Middle frontal gyrus (tissue), 1 donor: ENCODE results near the gene C2CD2.
"Not testable (repeated sequence)": the region's sequence is repeated elsewhere in the genome, so short reads cannot be mapped to it uniquely, and the experiment has no call there.

Source experiments
- DNase-seq: peaks from one replicate; pipeline ENCODE4 v3.0.0-alpha.2; 2015; ENCODE audit warnings: low spot score; ENCODE audit errors: extremely low spot score

C2CD2 gene

DNA sequence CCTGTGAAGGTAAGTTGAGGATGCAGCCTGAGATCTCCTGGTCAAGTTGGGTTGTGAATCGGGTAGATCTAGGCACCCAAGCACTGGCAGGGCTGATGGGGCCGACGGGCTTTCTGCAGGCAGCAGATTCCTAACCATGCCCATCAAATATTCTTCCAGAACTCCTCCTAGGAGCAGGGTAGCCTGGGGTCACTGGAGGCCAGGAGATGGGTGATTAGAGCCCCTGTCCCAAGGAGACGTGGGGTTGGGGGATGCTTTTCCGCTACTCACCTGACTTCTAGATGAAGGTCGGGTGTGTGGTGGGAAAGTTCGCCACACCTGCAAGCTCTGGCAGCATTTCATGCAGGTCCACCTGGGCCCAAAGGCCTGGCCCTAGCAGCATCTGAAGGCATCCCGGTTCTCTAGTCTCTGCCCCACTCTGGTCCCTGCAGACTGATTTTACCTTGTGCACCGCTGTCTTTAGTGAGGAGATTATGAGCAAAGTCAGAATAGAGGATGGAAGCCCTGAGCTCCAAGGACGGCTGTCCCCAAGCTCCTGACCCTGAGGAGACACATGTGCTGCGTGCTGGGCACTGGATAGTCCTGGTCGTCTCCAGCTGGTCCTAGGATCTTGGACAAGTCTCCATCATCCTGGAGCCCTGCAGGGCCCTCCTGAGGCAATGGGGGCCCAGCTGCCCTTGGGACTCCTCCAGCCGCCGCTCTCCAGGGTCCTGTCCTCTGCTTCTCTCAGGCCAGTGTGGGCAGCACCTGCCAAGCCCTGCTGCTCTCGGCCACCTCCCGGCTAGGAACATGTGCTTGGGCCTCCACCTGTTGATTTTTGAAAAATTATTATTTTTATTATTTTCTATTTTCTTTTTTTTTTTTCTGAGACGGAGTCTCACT lies 21.8 kb upstream of the C2CD2 start:
- no peak for DNase-seq

DNA sequence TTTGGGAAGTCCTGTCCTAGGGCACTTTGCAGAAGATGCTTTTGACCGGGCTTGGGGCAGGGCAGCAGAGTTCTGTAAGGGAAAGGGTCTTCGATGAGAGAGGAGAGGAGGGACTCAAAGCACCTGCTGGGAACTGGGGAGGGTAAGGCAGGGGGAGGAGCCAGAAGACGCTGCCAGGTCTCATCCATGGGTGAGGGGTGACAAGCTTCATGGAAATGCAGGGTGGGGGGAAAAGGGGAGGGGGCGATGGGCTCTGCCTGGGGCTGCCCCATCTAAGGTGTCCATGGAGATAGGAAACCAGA lies 20.9 kb upstream of the C2CD2 start:
- DNase-seq: no peak

DNA sequence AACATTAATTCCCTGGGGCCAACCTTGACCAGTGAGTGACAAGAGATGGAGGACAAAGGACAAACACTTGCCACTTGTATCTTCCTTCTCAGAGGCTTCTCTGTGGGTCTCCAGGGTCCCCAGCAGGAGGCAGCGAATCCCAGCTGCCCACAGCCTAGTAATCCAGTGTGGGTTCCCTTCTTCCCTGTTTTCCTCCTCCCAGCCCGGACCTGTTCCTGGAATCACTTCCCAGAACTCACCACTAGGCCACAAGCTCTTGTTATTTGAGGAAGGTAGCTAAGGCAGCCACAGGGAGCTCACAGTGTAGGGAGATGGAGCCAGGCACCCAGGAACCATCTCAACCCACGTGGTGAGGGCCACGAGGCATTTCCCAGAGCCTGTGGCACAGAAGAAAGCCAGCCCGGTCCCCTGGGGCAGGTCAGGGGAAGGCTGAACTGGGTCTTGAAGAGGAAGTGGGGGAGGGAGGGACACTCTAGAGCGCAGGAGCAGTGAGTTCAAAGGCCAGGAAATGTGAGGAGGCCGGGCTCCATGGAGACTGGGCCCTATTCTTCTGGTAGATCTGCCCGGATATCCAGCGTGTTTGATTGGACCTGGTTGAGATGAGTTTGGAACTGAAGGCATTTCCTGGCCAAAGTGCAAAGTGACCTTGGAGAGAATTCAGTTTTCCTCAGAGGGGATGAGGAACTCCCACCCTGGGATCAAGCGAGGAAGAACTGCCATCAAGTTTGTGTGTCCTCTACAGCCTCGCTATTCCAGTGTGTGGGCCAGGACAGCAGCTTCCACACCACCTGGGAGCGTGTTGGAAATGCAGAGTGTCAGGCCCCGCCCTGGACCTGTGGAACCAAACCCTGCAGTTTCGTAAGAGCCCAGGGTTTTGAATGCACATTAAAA lies 20.3 kb upstream of the C2CD2 start:
- no peak for DNase-seq

DNA sequence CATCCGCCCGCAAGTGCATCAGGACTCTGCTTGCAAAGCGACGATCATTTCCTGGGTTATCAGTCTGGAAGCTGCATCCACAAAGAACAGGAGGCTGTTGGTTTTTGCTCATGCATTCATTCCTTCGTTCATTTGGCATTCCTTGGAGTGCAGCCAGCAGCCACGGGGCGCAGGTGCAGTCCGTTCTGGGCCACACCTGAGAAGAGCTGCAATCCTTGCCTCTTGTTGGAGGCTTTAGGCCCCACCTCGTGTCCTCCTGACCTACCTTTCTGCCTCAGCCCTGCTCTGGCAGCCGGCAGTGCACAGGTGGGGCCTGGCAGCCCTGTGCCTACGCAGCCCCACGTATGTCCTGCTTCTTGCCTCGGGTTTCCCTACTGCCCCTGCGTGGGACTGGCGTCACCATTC lies 19.6 kb upstream of the C2CD2 start:
- no peak for DNase-seq

DNA sequence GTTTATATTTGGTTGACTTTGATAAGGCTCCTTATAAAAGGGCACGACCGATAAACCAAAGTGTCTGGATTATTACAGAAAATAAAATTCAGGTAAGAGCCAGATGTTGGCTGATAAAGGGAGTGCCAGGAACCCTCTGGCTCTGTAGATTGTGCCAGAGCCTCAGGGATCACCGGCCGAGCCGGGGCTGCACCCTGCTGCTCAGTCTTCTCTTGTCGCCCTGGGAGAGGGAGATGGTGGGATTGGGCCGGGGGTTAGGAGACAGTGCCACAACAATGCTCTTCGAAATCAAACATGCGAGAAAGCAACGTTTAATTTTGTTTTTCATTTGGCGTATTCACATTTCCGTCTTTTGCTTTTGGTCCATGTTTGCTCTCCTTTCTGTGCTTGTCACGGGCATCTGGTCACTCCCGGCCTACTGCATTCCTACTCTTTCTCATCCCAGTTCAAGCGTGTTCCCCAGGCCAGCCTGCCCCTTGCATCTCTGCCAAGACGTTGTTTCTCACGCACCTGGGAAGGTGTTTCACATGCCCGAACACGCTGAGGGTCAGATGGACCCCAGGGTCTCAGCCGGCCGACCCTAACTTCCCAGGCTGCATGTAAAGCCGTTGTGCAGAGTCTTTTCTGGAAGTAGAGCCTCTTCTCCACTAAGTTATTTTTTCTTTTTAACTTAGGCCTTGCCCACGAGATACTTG lies 18.8 kb upstream of the C2CD2 start:
- no peak for DNase-seq

DNA sequence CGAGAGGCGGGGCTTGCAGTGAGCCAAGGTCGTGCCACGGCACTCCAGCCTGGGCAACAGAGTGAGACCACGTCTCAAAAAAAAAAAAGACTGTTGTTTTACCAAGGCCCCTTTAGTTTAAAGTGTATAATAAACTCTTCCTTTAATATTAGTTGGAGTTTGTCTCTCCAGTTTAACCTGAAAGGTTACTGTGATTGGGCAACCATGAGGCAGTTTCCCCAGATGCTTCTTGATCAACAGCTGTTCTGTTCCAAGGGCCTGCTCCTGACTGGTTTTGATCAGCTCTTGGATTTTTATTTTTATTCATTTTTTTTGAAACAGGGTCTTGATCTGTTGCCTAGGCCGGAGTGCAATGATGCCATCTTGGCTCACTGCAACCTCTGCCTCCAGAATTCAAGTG lies 18.1 kb upstream of the C2CD2 start:
- DNase-seq: no peak

DNA sequence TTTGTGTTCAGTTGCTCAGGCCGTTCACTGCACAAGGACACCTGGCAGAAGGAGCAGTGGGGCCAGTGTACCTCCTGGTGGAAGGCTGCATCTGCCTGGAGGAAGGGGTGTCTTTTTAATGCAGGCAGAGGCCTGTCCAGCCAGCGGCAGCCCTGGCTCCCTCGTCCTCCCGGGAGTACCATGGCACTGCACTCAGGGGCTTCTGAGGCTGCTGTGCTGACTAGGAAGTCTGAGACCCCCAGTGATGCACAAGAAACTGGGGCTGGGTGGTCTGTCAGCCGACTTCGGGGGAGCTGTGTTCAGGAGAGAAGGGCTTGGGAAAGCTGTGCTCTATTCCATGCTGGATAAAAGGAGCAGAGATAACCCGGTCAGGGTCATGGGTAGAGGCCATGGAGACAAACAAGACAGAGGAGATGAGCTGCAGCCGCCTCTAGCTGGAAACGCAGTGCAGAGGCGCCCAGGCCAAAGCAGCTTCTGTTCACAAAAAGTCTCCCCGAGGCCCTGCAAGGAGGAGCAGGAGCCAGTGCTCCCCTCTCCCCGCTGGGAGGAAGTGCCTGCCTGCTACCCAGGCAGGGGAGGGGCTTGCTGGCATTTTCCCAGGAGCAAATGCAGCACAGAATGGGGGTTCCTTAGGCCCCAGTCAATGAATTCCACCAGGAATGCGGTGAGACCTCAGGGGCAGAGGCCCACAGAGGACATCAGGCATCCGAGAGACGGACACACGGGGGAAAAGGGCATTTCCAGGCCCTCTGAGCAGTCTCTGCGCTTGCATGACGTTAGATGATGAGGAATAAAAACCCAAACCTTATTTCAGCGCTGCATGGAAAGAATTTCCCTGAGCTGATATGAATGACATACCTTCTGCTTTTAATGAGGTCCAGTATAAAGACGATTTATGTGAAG lies 17.2 kb upstream of the C2CD2 start:
- DNase-seq: no peak

DNA sequence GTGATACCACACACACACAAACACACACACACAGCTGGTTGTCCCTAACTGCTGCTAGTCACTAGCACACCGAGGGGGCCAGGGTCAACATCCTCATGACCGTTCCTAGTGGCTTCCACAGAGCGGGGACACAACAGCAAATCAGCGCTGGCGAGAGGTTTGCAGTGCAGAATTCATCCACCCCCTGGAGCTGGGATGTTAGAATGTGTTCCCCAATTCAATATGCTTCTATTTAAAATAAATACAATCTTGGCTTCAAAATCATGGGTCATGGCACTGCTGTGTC lies 16.2 kb upstream of the C2CD2 start:
- no peak for DNase-seq

DNA sequence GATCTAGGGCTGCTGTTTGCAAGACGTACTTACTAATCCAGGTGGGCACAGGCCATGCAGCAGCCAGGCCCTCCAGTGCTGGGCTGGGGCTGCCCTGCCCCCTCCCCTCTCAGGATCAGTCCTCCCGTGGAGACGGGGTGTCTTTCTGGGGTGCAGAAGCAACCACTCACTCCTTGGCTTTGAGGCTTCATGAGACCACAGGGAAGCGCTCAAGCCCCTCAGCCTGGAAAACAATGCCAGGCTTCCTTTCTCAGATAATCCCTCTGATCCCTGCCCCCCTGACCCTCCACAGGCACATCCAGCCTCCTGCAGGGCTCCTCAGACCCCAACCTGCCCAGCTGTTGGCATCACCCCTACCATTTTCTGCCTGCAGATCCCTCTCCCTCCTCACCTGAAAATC lies 13.9 kb upstream of the C2CD2 start:
- DNase-seq: no peak

DNA sequence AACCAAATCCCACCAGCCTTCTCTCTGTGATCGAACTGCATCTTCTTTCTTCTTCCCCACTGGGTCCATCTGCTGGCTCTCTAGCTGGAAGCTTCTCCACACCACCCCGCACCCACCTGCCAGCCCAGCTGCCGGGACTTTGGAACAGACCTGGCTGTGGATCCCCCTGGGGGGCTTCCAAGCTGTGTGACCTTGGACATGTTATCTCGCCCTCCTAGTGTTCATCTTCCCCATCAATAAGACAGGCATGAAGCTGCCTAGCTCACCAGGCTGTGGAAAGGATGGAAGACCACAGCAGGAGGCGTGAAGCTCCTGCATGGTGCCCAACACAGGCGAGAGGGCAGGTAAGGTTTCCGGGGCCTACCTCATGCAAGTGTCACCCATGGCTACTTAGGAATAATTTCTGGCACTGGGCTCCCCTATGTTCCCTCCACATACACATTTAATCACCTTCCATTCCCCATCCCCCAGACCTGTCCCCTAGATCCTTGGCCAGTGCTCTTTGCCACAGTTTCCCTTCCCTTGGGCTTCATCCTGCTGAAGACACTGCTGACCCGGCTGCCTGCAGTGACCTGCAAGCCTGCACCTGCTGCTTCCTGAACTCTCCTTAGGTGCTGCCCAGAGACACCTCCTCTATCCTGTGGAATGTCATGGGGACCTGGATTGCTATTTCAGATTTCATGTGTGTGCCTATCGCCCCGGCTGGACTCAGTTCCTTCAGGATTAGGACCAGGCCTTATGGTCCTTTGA lies 13.2 kb upstream of the C2CD2 start:
- DNase-seq: no peak

DNA sequence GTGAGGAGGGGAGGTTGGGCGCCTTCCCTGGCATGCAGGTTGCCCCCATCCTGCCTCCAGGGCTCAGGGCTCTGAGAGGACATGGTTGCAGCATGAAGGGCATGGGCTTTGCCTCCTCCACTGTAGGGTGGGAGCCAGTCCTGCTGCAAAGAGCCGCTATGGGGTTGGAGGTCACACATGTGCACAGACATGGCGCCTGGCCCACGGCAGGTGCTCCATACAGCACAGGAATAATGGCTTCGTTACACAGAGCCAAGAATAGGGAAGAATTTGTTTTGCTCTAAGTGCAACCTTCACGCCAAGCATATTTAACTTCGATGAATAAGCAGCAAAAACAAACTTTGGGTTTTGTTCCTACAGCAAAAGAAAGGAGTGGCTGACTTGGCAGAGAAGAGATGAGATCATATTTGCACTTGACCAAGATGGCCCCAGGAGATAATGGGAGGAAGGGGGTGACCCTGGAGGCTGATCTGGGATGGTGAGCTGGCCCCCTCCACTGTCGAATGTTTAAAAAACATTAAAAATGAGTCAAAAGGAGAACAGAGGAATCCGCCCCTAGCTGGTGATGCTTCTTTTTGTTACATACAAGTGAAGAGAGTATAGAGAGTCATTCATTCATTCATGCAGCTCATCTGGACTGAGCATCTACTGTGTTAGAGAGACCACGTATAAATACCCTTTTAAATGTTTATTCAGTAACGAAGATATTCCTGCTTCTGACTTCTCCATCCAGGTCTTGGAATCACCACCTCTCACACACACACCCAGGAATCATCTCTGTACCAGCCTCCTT lies 12.4 kb upstream of the C2CD2 start:
- DNase-seq: no peak

DNA sequence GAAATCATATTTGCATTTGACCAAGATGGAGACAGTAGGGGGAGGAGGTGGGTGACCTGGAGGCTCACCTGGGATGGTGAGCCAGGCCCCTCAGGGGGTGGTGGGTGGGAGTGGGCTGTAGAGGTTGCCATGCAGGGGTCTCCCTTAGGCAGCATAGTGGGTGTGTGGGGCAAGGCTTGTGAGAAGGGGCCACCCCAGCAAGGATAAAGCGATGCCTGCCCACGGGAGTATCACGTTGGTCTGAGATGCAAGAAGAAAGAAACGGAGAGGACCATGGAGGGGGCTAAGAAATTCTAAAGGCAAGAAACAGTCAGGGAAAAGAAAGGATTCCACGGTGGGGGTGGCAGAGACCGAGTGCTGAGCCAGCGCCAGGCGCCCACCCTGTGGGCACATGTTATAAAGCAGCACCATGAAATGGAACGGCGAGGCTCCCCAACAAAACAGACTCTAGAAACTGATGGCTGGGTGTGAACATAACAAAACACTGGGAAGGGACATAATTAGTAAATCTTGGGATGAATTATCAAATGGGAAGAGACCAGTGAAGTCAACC lies 11.7 kb upstream of the C2CD2 start:
- no peak for DNase-seq

DNA sequence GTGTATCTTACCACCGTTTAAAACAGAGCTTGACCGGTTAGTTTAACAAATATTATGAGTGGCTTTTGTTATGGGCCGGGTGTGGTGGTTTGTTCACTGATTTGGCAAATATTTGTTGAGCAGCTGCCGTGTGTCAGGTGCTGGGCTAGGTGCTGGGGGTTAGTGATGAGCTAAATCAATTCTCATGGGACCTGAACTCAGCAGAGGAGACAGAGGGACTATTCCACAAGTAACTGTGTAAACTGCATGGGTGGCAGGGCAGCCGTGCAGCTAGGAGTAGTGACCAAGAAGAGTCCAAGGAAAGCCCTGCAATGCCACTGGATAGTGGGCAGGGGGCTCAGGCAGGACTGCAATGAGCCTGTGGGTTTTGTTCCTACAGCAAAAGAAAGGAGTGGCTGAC lies 11.2 kb upstream of the C2CD2 start:
- no peak for DNase-seq

DNA sequence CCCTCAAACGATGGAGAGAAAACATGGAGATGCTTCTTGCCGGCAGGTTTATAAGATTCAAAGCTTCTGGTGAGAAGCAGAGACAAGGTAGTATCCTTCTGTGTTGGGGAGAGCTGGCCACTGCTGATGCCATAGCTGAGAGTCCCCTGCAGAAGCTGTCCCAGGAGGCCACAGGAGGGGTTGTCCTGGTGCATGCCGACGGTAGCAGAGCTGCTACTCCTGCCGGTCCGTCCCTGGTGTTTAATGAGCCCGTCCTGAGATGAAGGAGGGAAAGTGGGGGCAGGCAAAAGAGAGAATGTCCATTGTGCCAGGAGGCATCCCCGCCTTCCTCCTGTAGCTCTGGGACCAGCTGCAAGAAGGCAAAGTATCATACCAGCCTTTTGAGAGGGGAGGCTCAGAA lies 10.4 kb upstream of the C2CD2 start:
- DNase-seq: no peak

DNA sequence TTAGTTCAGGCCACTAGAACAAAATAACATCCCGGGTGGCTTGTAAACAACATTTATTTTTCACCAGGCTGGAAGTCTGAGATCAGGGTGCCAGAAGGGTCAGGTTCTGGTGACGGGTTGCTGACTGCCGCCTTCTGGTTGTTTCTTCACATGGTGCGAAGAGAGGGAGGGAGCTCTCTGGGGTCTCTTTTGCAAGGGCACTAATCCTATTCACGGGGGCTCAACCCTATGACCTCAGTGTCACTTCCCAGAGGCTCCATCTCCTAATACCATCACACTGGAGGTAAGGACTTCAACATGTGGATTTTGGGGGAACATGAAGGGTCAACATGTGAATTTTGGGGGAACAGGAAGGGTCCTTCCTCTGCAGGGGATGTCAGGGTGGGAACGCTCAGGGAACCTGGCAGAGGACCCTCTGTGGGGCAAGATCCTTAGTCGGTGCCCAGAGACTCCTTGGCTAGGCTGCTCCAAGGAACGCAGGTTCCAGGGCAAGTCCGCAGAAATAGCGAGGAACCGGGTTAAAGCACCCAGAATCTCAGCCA lies 8.7 kb upstream of the C2CD2 start:
- no peak for DNase-seq

DNA sequence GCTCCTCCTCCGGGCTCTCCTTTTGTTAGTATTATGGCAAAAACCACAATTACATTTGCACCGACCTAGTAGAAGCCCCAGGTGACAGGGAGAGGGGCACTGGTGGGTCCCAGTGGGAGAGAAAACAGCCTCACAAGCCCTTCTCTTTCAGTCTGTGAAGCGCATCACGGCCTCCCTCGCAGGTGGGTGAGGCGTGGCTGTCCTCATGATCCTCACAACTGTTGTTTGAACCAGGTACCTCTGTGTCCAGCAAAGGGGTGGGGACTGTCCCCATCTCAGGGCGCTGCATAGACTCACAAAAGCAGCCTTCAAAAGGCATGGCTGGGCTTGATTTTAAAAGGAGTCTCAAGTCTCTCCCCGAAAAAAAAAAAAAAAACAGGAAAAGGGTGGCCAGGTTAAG lies 7.9 kb upstream of the C2CD2 start:
- DNase-seq: no peak

DNA sequence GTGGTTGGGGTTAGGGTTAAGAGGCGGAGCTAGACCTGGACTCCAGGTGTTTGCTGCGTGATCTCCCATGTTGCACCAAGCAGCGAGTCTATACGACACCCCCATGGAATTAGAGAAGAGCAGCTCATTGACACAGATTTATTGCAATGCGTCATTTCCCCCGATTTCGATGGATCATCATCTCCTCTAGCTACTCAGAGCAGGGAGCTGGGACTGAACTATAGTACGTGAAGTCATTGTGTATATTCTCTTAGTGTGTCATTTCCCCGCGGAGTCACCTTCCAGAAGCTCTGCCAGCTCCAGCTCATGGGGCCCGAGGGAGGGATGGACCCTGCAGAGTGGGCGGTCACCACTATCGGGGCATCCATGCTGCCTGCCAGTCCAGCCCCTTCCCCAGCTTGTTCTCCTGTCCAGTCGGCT lies 7.5 kb upstream of the C2CD2 start:
- DNase-seq: no peak

DNA sequence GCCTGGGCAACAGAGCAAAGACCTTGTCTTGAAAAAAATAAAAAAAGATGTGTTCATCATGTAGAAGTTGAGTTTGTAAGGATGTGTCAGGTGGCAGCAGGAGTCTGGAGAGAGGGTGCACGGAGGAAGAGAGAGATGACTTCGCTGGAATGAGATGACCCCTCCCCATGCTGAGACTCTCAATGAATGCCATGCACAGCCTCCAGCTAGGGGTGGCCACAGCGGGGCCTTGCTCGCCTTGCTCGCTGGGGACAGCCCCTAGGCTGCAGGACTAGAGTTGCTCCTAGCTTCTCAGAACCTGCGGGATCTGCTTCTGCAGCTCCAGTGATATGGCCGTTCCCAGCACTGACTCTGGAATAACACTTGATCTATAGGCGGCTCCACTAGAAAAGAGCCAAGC lies 6.6 kb upstream of the C2CD2 start:
- no peak for DNase-seq

DNA sequence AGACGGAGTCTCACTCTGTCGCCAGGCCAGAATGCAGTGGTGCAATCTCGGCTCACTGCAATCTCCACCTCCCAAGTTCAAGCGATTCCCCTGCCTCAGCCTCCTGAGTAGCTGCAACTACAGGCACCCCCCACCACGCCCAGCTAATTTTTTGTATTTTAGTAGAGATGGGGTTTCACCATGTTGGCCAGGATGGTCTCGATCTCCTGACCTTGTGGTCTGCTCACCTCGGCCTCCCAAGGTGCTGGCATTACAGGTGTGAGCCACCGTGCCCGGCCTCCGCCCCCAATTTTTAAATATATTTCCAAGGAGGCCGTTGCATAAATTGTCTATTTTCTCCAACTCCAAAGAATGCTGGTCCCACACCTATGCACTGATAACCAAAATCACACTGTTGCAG lies 5.9 kb upstream of the C2CD2 start:
- not testable (repeated sequence) for DNase-seq
